GM19025 (cell line): ENCODE results near the gene P3H1.
"Not testable (repeated sequence)": the region's sequence is repeated elsewhere in the genome, so short reads cannot be mapped to it uniquely, and the experiment has no call there.

ENCODE experiments used
- ATAC-seq: cut with Tn5 transposase; IDR thresholded peaks from one replicate; pipeline ENCODE4 v1.9.1; 2021; ENCODE audit warnings: mild to moderate bottlenecking, low read depth, moderate library complexity; ENCODE audit not compliant: unreplicated experiment

The P3H1 gene

GRCh38 chr1:42766741-42767509 is at the start of gene P3H1, which contains the start of gene C1orf50:
Gene P3H1 (minus strand): TSS chr1:42767028. CDS start chr1:42766971, 57 bp downstream.
Gene C1orf50 (plus strand): TSS chr1:42767249. CDS start chr1:42767312, 63 bp downstream.
- ATAC-seq = peak; percentile 91

GRCh38 chr1:42815941-42816584 is 49.2 kb upstream of the P3H1 start:
- ATAC-seq = no peak

- not testable (repeated sequence) for ATAC-seq
Measured at GRCh38 chr1:42814815-42815214, 48.0 kb upstream of the P3H1 start.

- ATAC-seq = no peak
Measured at GRCh38 chr1:42807056-42807668, 40.3 kb upstream of the P3H1 start.

- ATAC-seq = no peak
Measured at GRCh38 chr1:42806593-42806992, 39.8 kb upstream of the P3H1 start.

- ATAC-seq = no peak
Measured at GRCh38 chr1:42806171-42806570, 39.3 kb upstream of the P3H1 start.

GRCh38 chr1:42801832-42802473 is 35.1 kb upstream of the P3H1 start:
- no peak for ATAC-seq

- ATAC-seq = no peak
Measured at GRCh38 chr1:42797979-42798378, 31.2 kb upstream of the P3H1 start.

GRCh38 chr1:42797414-42797813 is 30.6 kb upstream of the P3H1 start:
- no peak for ATAC-seq

GRCh38 chr1:42793824-42794223 is 27.0 kb upstream of the P3H1 start:
- ATAC-seq = no peak

GRCh38 chr1:42788021-42788420 is 21.2 kb upstream of the P3H1 start:
- no peak for ATAC-seq

GRCh38 chr1:42786097-42786496 is 19.3 kb upstream of the P3H1 start:
- no peak for ATAC-seq

- no peak for ATAC-seq
Measured at GRCh38 chr1:42784946-42785693, 18.3 kb upstream of the P3H1 start, which contains the start of gene TMEM269. Gene TMEM269 (plus strand): TSS chr1:42784991. CDS start chr1:42789894, 4,903 bp downstream.

- no peak for ATAC-seq
Measured at GRCh38 chr1:42784547-42784945, 17.7 kb upstream of the P3H1 start.

- ATAC-seq = no peak
Measured at GRCh38 chr1:42783092-42783491, 16.3 kb upstream of the P3H1 start.

- no peak for ATAC-seq
Measured at GRCh38 chr1:42780176-42780575, 13.3 kb upstream of the P3H1 start.

GRCh38 chr1:42779725-42780124 is 12.9 kb upstream of the P3H1 start:
- no peak for ATAC-seq

- no peak for ATAC-seq
Measured at GRCh38 chr1:42777852-42778251, 11.0 kb upstream of the P3H1 start.

GRCh38 chr1:42776502-42776901 is 9.7 kb upstream of the P3H1 start:
- no peak for ATAC-seq

- no peak for ATAC-seq
Measured at GRCh38 chr1:42774928-42775526, 8.2 kb upstream of the P3H1 start.
